HG03521 (cell line): Measurements from ENCODE around the gene PTGER4.
"Not testable (repeated sequence)": the region's sequence is repeated elsewhere in the genome, so short reads cannot be mapped to it uniquely, and the experiment has no call there.

Experiments used
- ATAC-seq: cut with Tn5 transposase; IDR thresholded peaks from one replicate; pipeline ENCODE4 v1.9.1; 2021; ENCODE audit warnings: mild to moderate bottlenecking, moderate library complexity; ENCODE audit not compliant: unreplicated experiment

PTGER4 gene

GRCh38 chr5:40688996-40689395 lies 9.3 kb downstream of the PTGER4 start:
- no peak for ATAC-seq

- peak; percentile 33 for ATAC-seq
Observed at GRCh38 chr5:40689438-40689837, 9.7 kb downstream of the PTGER4 start.

GRCh38 chr5:40690267-40690666 lies 10.6 kb downstream of the PTGER4 start:
- ATAC-seq = no peak

DNA sequence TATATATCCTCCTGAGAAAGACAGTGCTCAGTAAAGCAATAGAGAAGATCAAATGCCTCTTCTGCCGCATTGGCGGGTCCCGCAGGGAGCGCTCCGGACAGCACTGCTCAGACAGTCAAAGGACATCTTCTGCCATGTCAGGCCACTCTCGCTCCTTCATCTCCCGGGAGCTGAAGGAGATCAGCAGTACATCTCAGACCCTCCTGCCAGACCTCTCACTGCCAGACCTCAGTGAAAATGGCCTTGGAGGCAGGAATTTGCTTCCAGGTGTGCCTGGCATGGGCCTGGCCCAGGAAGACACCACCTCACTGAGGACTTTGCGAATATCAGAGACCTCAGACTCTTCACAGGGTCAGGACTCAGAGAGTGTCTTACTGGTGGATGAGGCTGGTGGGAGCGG lies 12.2 kb downstream of the PTGER4 start:
- ATAC-seq = no peak

GRCh38 chr5:40694433-40694832 lies 14.7 kb downstream of the PTGER4 start:
- no peak for ATAC-seq

- ATAC-seq = no peak
Observed at GRCh38 chr5:40700116-40700782, 20.5 kb downstream of the PTGER4 start.

DNA sequence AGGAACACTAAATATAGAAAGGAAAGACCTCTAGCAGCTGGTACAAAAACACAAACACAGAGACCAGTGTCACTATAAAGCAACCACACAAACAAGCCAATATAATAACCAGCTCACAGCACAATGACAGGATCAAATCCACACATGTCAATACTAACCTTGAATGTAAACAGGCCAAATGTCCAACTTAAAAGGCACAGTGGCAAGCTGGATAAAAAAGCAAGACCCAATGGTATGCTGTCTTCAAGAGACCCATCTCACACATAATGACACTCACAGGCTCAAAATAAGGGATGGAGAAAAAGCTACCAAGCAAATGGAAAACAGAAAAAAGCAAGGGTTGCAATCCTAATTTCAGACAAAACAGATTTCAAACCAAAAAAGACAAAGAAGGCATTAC lies 22.3 kb downstream of the PTGER4 start:
- ATAC-seq = not testable (repeated sequence)

- ATAC-seq = not testable (repeated sequence)
Observed at GRCh38 chr5:40705484-40705883, 25.8 kb downstream of the PTGER4 start.

DNA sequence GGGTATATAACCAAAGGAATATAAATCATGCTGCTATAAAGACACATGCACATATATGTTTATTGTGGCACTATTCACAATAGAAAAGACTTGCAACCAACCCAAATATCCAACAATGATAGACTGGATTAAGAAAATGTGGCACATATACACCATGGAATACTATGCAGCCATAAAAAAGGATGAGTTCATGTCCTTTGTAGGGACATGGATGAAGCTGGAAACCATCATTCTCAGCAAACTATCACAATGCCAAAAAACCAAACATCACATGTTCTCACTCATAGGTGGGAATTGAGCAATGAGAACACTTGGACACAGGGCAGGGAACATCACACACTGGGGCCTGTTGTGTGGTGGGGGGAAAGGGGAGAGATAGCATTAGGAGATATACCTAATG lies 30.9 kb downstream of the PTGER4 start:
- ATAC-seq = not testable (repeated sequence)

GRCh38 chr5:40714001-40714400 lies 34.3 kb downstream of the PTGER4 start:
- no peak for ATAC-seq

- no peak for ATAC-seq
Observed at GRCh38 chr5:40716000-40716399, 36.3 kb downstream of the PTGER4 start.

DNA sequence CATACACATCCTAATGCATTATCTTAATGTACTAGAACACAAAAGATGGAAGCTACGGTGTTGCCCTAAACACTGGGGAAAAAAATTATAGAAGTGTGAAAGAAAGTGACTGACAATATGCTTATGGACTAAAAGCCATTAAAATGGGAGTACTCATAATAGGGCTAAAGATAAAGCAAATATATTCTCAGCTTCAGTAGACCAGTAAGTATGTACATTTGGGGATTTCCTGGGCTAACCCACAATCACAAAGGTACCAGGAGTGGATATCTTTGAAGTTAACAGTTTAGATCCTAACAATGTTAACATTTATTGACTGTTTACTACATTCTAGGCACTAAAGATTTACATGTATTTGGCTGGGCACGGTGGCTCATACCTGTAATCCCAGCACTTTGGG lies 36.9 kb downstream of the PTGER4 start:
- no peak for ATAC-seq

- ATAC-seq = no peak
Observed at GRCh38 chr5:40717281-40717680, 37.6 kb downstream of the PTGER4 start.

- no peak for ATAC-seq
Observed at GRCh38 chr5:40720069-40720468, 40.4 kb downstream of the PTGER4 start.

DNA sequence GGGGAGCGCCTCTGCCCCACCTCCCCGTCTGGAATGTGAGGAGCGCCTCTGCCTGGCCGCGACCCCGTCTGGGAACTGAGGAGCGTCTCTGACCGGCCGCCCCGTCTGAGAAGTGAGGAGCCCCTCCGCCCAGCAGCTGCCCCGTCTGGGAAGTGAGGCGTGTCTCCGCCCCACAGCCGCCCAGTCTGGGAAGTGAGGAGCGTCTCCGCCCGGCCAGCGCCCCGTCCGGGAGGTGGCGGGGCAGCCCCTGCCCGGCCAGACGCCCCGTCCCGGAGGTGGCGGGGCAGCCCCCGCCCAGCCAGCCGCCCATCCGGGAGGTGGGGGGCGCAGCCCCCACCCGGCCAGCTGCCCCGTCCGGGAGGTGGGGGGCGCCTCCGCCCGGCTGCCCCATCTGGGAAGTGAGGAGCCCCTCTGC lies 42.8 kb downstream of the PTGER4 start:
- not testable (repeated sequence) for ATAC-seq

DNA sequence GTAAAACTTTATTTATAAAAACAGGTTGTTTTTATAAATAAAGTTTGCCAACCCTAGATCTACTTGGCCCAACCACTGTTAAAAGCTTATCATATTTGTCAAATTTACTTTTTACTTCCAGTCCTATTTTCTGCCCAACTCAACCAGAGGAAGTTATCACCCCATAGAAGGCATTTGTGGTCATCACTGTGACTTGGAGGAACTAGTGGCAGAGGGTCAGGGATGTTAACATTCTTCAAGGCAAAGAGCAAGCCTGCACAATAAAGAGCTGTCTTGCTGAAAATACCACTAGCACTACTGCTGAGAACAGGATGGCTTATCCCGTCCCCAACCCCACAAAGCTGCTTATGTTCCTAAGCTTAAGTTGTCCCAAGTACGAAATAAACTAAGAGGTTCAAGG lies 53.7 kb downstream of the PTGER4 start:
- ATAC-seq = no peak

DNA sequence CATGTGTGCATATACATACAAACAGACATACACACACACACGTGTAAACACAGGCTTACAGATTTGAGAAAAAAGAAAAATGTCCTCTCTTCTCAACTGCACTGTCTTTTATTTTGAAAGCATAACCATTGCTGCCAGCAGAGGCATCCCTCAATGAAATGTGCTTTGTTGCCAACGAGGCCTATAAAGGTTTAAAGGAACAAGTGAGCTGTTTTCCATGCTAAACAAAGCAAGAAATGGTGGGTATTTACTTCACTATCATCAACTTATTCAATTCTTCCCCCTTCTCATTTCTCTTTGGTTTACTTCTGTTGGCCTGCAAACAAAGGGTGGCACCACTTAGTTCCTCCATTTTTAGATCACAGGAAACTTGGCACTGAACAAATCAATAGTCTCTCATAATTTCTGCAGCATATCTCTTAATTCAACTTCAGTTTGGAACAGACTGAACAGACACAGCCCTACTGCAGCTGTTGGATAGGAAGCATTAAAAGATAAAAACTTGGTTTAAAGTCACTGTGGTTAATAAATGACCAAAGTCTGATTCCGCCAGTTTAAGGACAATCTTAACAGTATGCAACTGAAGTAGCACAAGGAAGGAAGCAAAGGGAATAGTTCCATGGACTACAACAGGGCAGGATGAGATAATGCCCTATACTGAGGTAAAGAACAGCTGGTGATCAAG lies 54.3 kb downstream of the PTGER4 start:
- no peak for ATAC-seq

DNA sequence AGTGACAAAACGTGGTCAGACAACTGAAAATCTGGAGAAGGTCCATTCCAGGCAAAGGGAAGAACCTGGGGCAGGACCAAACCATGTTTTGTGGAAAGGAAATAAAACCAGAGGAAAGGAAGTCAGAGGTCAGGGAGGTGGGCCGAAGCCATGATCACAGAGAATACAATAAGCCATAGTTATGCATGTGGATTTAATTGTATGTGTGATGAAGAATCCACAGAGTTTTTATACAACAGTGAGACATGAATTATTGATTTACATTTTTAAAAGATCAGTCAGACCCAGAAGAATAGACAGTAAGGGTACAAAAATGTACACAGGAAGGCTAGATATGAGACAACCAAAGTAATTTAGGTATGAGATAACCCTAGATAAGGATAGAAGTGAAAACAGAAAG lies 55.3 kb downstream of the PTGER4 start:
- no peak for ATAC-seq

GRCh38 chr5:40735609-40736008 lies 55.9 kb downstream of the PTGER4 start:
- no peak for ATAC-seq

DNA sequence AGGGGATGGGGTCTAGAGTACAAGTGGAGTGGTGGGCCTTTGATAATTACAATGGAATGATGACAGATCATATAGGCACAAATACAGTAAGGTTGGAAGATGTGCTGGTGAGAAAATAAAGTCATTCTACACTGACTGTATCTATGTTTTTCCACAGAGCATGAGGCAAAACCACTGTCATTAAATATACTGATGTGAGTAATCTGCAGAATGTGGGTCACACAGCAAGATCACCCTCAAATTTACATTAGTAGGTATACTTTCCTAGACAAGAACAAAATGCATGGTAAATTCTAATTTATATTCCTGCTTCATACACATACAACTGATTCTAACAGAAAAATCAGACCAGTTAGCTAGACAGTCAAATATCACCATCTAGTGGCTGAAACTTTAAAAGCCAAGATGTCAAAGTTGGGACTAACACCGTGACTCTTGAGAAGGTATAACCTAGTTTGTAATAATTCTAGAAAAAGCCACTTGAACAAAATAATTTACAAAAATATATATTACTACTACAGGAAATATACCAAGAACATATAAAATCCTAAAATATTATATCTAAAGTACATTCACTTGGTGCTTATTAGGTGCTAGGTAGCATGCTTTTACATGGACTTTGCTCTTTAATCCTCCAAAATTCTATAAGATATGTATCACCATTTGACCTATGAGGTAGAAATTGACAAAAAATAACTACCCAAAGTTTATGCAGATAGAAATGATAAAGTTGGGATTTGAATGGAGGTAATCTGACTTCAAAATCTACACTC lies 56.6 kb downstream of the PTGER4 start:
- peak; percentile 65 for ATAC-seq

- ATAC-seq = no peak
Observed at GRCh38 chr5:40738502-40738901, 58.8 kb downstream of the PTGER4 start.
